Lower lobe of right lung (tissue), 2 donors: ENCODE data around the gene NCAPH2. TPM values are rescaled to one million over a fixed set of nuclear protein-coding genes. Genes with fewer than 3 reads are reported as not detected.

Experiments
- ATAC-seq, 2 donors: fragments of 200-7000 bp; cut with Tn5 transposase; one replicate each; pipeline ENCODE4 v1.9.1; 2020 to 2022; ENCODE audit warnings: mild to moderate bottlenecking in 2 of 2, moderate library complexity in 2 of 2
- DNase-seq: peaks from one replicate; pipeline ENCODE4 v3.0.0-alpha.2; 2020
- H3K27ac ChIP-seq: fragments of 200-600 bp; one replicate; pipeline ENCODE4 v1.8.0; 2022
- H3K27me3 ChIP-seq: fragments of 200-600 bp; one replicate; pipeline ENCODE4 v1.8.0; 2022; ENCODE audit warnings: low read depth
- H3K36me3 ChIP-seq: fragments of 200-600 bp; one replicate; pipeline ENCODE4 v1.8.0; 2022; ENCODE audit warnings: mild to moderate bottlenecking
- H3K4me1 ChIP-seq: fragments of 200-600 bp; one replicate; pipeline ENCODE4 v1.8.0; 2022
- H3K4me3 ChIP-seq: fragments of 200-600 bp; one replicate; pipeline ENCODE4 v1.8.0; 2022; ENCODE audit warnings: mild to moderate bottlenecking
- H3K9me3 ChIP-seq: fragments of 200-600 bp; one replicate; pipeline ENCODE4 v1.8.0; 2022
- intact Hi-C: fragments of 100-400 bp; cut with DNase I; formaldehyde crosslinking; loops from one replicate; pipeline ENCODE4 v1.11.0; 2022
- total RNA-seq: library from RNA; stranded (reverse); fragmentation: NEBNext Ultra II Directional; extraction: Animal tissue kit (Norgen Biotek cat#: 25700); gene quantifications from one replicate; pipeline ENCODE4 v1.2.1, GENCODE V29; 2021
- TF ChIP-seq, protein P1 (sequence below): fragments of 200-600 bp; IDR thresholded peaks from one replicate; pipeline ENCODE4 v1.8.0; 2022; ENCODE audit warnings: antibody characterized with exemption, mild to moderate bottlenecking
- donor health status: DM: no; HTN: yes; CAD: no; lungs with severe emphysema.

The NCAPH2 gene
- total RNA-seq, 1 donor from 2014 or later: 46.1 TPM

DNA sequence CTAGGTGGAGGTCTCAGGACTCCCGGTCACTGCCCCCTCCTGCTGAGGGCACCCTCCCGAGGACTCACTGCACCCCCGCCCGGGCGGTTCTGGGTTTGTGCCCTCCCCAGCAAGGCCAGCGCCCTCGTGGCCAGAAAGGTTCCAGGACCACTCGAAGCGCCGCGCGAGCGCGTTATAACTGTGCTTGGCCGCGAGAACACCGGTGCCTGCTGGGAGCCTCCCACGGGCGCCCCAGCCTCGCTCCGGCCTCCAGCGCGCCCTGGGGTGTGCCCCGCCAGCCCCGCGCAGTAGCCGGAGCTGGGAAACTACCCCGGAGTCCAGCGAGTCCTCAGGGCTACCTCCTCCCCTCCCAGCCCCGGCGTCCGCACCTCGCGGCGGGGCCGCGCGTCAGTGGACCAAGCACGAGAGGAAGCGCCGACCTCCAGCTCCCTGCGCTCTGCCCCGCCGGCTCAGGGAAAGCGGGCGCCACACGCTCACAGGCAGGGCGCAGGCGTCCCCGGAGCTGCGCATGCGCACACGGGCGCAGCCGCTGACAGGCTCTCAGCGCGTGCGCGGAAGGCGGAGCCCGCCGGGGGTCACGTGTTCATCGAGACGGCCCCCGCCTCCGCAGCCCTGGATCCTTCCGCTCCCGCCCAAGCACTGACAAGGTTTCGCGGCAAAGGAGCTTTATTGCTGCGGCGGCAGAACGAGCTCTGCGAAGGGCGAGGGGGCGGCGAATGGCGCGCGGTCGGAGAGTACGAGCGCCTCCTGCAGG, 17.3 kb downstream of the NCAPH2 start, which contains the start of gene SCO2:
Gene SCO2 (minus strand): TSS at position 495 of the 754 bp plus-strand sequence. CDS start 1,187 bp downstream, outside the sequence.
- peak; percentile 98 for DNase-seq
- TF ChIP-seq, protein P1, sequence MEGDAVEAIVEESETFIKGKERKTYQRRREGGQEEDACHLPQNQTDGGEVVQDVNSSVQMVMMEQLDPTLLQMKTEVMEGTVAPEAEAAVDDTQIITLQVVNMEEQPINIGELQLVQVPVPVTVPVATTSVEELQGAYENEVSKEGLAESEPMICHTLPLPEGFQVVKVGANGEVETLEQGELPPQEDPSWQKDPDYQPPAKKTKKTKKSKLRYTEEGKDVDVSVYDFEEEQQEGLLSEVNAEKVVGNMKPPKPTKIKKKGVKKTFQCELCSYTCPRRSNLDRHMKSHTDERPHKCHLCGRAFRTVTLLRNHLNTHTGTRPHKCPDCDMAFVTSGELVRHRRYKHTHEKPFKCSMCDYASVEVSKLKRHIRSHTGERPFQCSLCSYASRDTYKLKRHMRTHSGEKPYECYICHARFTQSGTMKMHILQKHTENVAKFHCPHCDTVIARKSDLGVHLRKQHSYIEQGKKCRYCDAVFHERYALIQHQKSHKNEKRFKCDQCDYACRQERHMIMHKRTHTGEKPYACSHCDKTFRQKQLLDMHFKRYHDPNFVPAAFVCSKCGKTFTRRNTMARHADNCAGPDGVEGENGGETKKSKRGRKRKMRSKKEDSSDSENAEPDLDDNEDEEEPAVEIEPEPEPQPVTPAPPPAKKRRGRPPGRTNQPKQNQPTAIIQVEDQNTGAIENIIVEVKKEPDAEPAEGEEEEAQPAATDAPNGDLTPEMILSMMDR: peak; percentile 38
- intact Hi-C loops: no loop called here
- peak; percentile 63 to 74 for ATAC-seq
- peaks cover 38% of the 10 kb centered on the region for H3K36me3 ChIP-seq
- H3K27me3 ChIP-seq: no peaks in the 10 kb centered on the region
- peaks cover 45% of the 10 kb centered on the region for H3K4me1 ChIP-seq
- H3K4me3 ChIP-seq: peak within 1 kb of the TSS; percentile 79
- H3K27ac ChIP-seq: peak within 1 kb of the TSS; percentile 93
- H3K9me3 ChIP-seq: no peaks in the 10 kb centered on the region

- peaks cover 45% of the 10 kb centered on the region for H3K4me1 ChIP-seq
These were observed 17.8 kb downstream of the NCAPH2 start for GRCh38 chr22:50525858-50526107.

DNA sequence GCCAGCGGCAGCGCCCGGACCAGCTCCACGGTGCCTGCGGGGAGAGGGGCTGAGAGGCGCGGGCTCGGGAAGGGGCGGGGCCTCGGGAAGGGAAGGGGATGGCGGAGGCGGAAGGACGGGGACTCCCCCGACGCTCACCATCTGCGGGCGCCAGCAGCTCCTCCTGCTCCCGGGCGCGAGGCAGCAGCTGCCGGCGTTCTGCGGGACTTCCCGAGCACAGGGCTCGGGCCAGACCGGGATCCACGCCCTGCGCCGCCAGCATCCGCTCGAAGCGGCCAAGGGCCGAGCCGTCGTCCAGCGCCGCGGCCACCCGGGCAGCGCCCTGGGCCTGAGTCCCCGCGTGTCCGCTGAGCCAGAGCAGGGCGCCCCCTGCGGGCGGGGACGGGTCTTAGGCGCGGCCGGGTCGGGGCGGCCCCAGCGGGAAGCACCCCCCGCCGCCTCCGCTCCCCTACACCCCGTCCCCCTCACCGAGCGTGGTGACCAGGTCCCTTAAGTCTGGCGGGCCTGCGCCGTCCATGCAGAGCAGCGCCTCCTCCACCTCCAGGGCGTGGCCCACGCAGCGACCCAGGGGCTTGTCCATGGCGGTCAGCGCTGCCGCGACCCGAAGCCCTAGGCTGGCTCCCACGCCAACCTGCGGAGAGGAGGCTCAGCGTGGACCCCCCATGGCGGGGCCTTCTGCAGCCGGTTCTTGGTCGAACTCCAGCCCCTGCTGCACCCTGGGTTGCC, 18.2 kb downstream of the NCAPH2 start:
- Histone ChIP-seq H3K9me3 (no peaks in the 10 kb centered on the region), H3K36me3 (peaks cover 30% of the 10 kb centered on the region), H3K4me1 (peaks cover 45% of the 10 kb centered on the region), H3K27ac (peak overlapping the region; percentile 93), H3K4me3 (peak overlapping the region; percentile 79), H3K27me3 (no peaks in the 10 kb centered on the region)
- peak; percentile 36 to 54 for ATAC-seq
- intact Hi-C loops: no loop called here
- TF ChIP-seq, protein P1: peak; percentile 82
- DNase-seq: peak; percentile 89

More at GRCh38 chr22:50525858-50526107, 17.8 kb downstream of the NCAPH2 start:
- H3K36me3 ChIP-seq: peaks cover 35% of the 10 kb centered on the region
- H3K27me3 ChIP-seq: no peaks in the 10 kb centered on the region
- DNase-seq: no peak
- peak overlapping the region; percentile 93 for H3K27ac ChIP-seq
- TF ChIP-seq, protein P1: no peak
- H3K4me3 ChIP-seq: peak overlapping the region; percentile 79
- ATAC-seq: no peak
- intact Hi-C loops: no loop called here
- H3K9me3 ChIP-seq: no peaks in the 10 kb centered on the region

GRCh38 chr22:50526834-50527801, 19.1 kb downstream of the NCAPH2 start:
- Histone ChIP-seq H3K27ac (peak overlapping the region; percentile 93), H3K4me3 (peak overlapping the region; percentile 79), H3K9me3 (no peaks in the 10 kb centered on the region), H3K27me3 (no peaks in the 10 kb centered on the region), H3K4me1 (peaks cover 45% of the 10 kb centered on the region), H3K36me3 (peaks cover 21% of the 10 kb centered on the region)
- TF ChIP-seq, protein P1: no peak
- DNase-seq (peak; percentile 85), ATAC-seq (peak; percentile 5 to 12)
- intact Hi-C loops: no loop called here
